IMR-90 (cell line): ENCODE results near the gene MMAB.

ENCODE experiments used
- BHLHE40 ChIP-seq: fragments of 150-350 bp; IDR thresholded peaks from 2 replicates; pipeline ENCODE4 v1.6.1; 2016; ENCODE audit warnings: mild to moderate bottlenecking, low read depth, low read length
- MAFK ChIP-seq: IDR thresholded peaks from 2 replicates; pipeline ENCODE4 v1.6.1; 2012; ENCODE audit warnings: low read depth, low read length, improper control_type of control experiment
- NFE2L2 ChIP-seq: fragments of 150-350 bp; IDR thresholded peaks from 2 replicates; pipeline ENCODE4 v1.6.1; 2016; ENCODE audit warnings: low read depth, mild to moderate bottlenecking, low read length
- POLR2A ChIP-seq: IDR thresholded peaks from 2 replicates; pipeline ENCODE4 v1.6.1; 2012; ENCODE audit warnings: mild to moderate bottlenecking, low read depth, low read length
- RAD21 ChIP-seq: IDR thresholded peaks from 2 replicates; pipeline ENCODE4 v1.6.1; 2012; ENCODE audit warnings: low read length, improper control_type of control experiment
- SMC3 ChIP-seq: fragments of 150-350 bp; IDR thresholded peaks from 2 replicates; pipeline ENCODE4 v1.6.1; 2016; ENCODE audit warnings: low read depth, mild to moderate bottlenecking, antibody characterized with exemption, low read length, moderate library complexity
- TF ChIP-seq, protein P1 (sequence below): conservative IDR thresholded peaks from 2 replicates; pipeline ENCODE4 v1.5.1; 2012; ENCODE audit warnings: mild to moderate bottlenecking, low read depth, low read length, improper control_type of control experiment
- TF ChIP-seq, protein P2 (sequence below): fragments of 150-350 bp; IDR thresholded peaks from 2 replicates; pipeline ENCODE4 v1.6.1; 2017; ENCODE audit warnings: mild to moderate bottlenecking, antibody characterized with exemption, low read length, low read depth
- TF ChIP-seq, protein P3 (sequence below): fragments of 150-350 bp; IDR thresholded peaks from 2 replicates; pipeline ENCODE4 v1.6.1; 2016; ENCODE audit warnings: low read depth, mild to moderate bottlenecking, low read length, moderate library complexity, borderline replicate concordance

DNA sequence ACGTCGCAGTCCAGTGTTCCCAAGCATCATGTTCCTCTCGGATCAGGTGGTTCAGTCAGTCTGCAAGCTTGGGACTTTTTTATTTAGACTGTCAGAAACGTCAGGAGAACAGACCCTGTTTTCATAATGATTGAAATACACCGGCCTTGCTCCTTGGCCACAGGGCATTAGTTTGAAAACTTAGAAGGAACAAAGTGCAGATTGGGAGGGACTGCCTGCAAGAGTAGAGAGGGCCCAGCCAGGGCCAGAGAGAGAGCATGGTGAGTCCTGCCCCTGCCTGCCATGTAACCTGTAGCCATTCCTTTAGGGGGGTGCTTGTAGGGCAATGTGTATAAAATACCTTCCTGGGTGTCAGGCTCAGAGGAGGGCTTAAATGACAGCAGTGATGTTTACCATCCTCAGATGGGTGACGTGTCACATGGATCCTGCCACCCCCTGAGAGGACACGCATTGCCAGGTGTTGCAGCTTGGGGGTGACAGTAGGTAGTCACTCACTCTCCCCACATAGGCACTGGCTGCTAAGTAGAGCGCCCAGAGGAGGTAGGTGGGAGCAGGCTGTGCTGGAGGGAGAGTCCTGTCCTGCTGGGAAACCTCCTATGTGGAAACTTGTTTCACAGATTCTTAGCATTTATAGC is 45.7 kb downstream of the MMAB start:
- TF ChIP-seq, protein P1, sequence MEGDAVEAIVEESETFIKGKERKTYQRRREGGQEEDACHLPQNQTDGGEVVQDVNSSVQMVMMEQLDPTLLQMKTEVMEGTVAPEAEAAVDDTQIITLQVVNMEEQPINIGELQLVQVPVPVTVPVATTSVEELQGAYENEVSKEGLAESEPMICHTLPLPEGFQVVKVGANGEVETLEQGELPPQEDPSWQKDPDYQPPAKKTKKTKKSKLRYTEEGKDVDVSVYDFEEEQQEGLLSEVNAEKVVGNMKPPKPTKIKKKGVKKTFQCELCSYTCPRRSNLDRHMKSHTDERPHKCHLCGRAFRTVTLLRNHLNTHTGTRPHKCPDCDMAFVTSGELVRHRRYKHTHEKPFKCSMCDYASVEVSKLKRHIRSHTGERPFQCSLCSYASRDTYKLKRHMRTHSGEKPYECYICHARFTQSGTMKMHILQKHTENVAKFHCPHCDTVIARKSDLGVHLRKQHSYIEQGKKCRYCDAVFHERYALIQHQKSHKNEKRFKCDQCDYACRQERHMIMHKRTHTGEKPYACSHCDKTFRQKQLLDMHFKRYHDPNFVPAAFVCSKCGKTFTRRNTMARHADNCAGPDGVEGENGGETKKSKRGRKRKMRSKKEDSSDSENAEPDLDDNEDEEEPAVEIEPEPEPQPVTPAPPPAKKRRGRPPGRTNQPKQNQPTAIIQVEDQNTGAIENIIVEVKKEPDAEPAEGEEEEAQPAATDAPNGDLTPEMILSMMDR = no peak
- TF ChIP-seq SMC3 (no peak), RAD21 (no peak), POLR2A (no peak), BHLHE40 (no peak), MAFK (no peak), NFE2L2 (no peak)
- TF ChIP-seq, protein P2, sequence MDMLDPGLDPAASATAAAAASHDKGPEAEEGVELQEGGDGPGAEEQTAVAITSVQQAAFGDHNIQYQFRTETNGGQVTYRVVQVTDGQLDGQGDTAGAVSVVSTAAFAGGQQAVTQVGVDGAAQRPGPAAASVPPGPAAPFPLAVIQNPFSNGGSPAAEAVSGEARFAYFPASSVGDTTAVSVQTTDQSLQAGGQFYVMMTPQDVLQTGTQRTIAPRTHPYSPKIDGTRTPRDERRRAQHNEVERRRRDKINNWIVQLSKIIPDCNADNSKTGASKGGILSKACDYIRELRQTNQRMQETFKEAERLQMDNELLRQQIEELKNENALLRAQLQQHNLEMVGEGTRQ = no peak
- TF ChIP-seq, protein P3, sequence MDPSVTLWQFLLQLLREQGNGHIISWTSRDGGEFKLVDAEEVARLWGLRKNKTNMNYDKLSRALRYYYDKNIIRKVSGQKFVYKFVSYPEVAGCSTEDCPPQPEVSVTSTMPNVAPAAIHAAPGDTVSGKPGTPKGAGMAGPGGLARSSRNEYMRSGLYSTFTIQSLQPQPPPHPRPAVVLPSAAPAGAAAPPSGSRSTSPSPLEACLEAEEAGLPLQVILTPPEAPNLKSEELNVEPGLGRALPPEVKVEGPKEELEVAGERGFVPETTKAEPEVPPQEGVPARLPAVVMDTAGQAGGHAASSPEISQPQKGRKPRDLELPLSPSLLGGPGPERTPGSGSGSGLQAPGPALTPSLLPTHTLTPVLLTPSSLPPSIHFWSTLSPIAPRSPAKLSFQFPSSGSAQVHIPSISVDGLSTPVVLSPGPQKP = no peak
